Measurements from ENCODE around the gene TPT1.

DNA sequence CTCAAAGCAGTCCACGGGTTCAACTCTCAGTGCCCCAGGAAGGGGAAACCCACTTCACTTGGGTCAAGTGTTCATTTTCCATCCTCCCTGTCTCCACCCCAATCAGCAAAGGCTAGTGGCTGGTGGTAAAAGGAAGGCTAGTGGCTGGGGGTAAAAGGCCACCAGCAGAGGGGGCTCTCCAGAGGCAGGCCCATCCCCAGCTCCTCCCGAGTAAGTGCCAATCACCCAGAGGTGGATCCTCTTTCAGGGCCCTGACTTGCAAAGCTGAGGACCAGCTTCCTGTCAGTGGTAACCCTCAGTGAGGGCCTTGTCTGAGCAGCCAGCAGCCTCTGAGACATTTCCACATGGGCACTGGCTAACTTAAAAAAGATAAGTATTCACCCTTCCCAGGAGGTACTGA, 22.0 kb upstream of the TPT1 start:
- TF ChIP-seq CTCF (conservative IDR thresholded peaks at IDR 0.05) = no peak
- TF ChIP-seq EZH2 (IDR thresholded peaks at IDR 0.05; ENCODE audit: low read depth) = no peak
